K562 (cell line): ENCODE measurements around the gene MINPP1. TPM values are rescaled to one million over a fixed set of nuclear protein-coding genes. Genes with fewer than 3 reads are reported as not detected.
A peak's percentile ranks its signal among the peaks of the same experiment; 100 is the strongest.

Experiments used
- ATAC-seq: fragments of 200-7000 bp; cut with Tn5 transposase; 3 replicates; pipeline ENCODE4 v1.9.1; 2020; ENCODE audit warnings: moderate library complexity
- BruUV-seq: library from RNA; stranded (reverse); fragments of 400-500 nt; replicated peaks from 2 replicates; lab custom pipeline; 2021; lab: Mats Ljungman, UMichigan
- CTCF ChIA-PET: fragments of 300-600 bp; formaldehyde crosslinking; extraction: SDS; loops from one replicate; lab custom pipeline; 2021; ENCODE audit warnings: low intra/inter-chr PET ratio; lab: Yijun Ruan, JAX
- POLR2A ChIA-PET: fragments of 300-600, 350-650 bp; sonication (Branson Sonifier 250); formaldehyde crosslinking; extraction: SDS; loops from one replicate; lab custom pipeline; 2021; ENCODE audit warnings: antibody characterized with exemption, inconsistent platforms; lab: Yijun Ruan, JAX
- DNase-seq, 4 experiments: peaks; one replicate each; pipeline versions ENCODE4 v3.0.0 to v3.0.0-alpha.2; 2011 to 2018; ENCODE audit warnings: low spot score in 3 of 4, mixed read lengths in 3 of 4; ENCODE audit errors: extremely low read depth in 1 of 4
- FAIRE-seq: peaks from 2 replicates; lab custom pipeline; 2011; peaks lifted over from hg19 to GRCh38; lab: Jason Lieb, UNC
- H2AFZ ChIP-seq: 2 replicates; pipeline ENCODE4 v1.6.0; 2011; ENCODE audit warnings: low read depth, low read length, control low read depth, inconsistent platforms
- H3K27ac ChIP-seq: fragments of 200-600 bp; 3 replicates; pipeline ENCODE4 v1.8.0; 2011; ENCODE audit warnings: low read depth, mild to moderate bottlenecking, control low read depth, inconsistent platforms, low read length, moderate library complexity, mixed read lengths; ENCODE audit errors: extremely low read depth
- H3K27me3 ChIP-seq, 2 experiments: fragments of 300-600 bp in 1 of 2; 2 replicates in 1 of 2; 3 replicates in 1 of 2; pipeline versions ENCODE4 v1.6.0 to v1.8.0; 2011; ENCODE audit warnings: inconsistent platforms in 2 of 2, low read length in 2 of 2, mild to moderate bottlenecking in 1 of 2, mixed read lengths in 1 of 2, moderate library complexity in 1 of 2; ENCODE audit not compliant: control insufficient read depth in 2 of 2, insufficient read depth in 2 of 2
- H3K36me3 ChIP-seq: fragments of 300-600 bp; 3 replicates; pipeline ENCODE4 v1.8.0; 2011; ENCODE audit warnings: mild to moderate bottlenecking, low read length, inconsistent platforms; ENCODE audit not compliant: control insufficient read depth, insufficient read depth
- H3K4me1 ChIP-seq, 2 experiments: fragments of 200-600 bp in 1 of 2; replicated peaks in 1 of 2; 2 replicates in 1 of 2; 3 replicates in 1 of 2; pipeline versions ENCODE4 v1.5.1 to v1.8.0; 2011; ENCODE audit warnings: inconsistent platforms in 2 of 2, low read length in 2 of 2, mild to moderate bottlenecking in 1 of 2, mixed read lengths in 1 of 2, moderate library complexity in 1 of 2; ENCODE audit not compliant: control insufficient read depth in 2 of 2, insufficient read depth in 2 of 2
- H3K4me2 ChIP-seq: 2 replicates; pipeline ENCODE4 v1.6.1; 2011; ENCODE audit warnings: low read length, control low read depth, inconsistent platforms, mixed read lengths; ENCODE audit not compliant: insufficient read depth
- H3K4me3 ChIP-seq: fragments of 200-600 bp; sonication (generic), shearing (Covaris generic); 2 replicates; pipeline ENCODE4 v1.5.1; 2016; ENCODE audit warnings: control low read depth, inconsistent platforms
- H3K79me2 ChIP-seq: fragments of 200-600 bp; 3 replicates; pipeline ENCODE4 v1.8.0; 2011; ENCODE audit warnings: low read length, inconsistent platforms; ENCODE audit not compliant: control insufficient read depth, insufficient read depth
- H3K9ac ChIP-seq, 2 experiments: 2 replicates each; pipeline versions ENCODE4 v1.6.0 to v1.6.1; 2011; ENCODE audit warnings: low read depth in 2 of 2, low read length in 2 of 2, control low read depth in 1 of 2, inconsistent platforms in 1 of 2, mild to moderate bottlenecking in 1 of 2, mixed read lengths in 1 of 2; ENCODE audit not compliant: insufficient read depth in 1 of 2
- H3K9me1 ChIP-seq: one replicate; pipeline ENCODE4 v1.6.0; 2011; ENCODE audit warnings: inconsistent platforms, mild to moderate bottlenecking, low read length, moderate library complexity; ENCODE audit not compliant: control insufficient read depth, insufficient read depth
- H3K9me3 ChIP-seq: replicated peaks from 2 replicates; pipeline ENCODE4 v1.5.1; 2011; ENCODE audit warnings: low read depth, low read length, inconsistent platforms; ENCODE audit not compliant: control insufficient read depth, insufficient read depth
- H4K20me1 ChIP-seq: replicated peaks from 2 replicates; pipeline ENCODE4 v1.6.1; 2011; ENCODE audit warnings: low read length, inconsistent platforms, mixed read lengths; ENCODE audit not compliant: control insufficient read depth, insufficient read depth
- BACH1 ChIP-seq: fragments of 200-800 bp; sonication (Bioruptor generic); IDR thresholded peaks from 2 replicates; pipeline ENCODE4 v1.6.1; 2016; ENCODE audit warnings: missing genetic modification characterization, missing compliant biosample characterization
- CEBPG ChIP-seq, 3 experiments: fragments of 200-800 bp in 1 of 3; sonication (Bioruptor generic) in 1 of 3; sonication (generic) in 1 of 3; formaldehyde crosslinking in 1 of 3; IDR thresholded peaks in 2 of 3; conservative IDR thresholded peaks in 1 of 3; 2 replicates each; pipeline versions ENCODE4 v1.6.1 to v1.8.0; 2016 to 2022; ENCODE audit warnings: missing compliant biosample characterization in 2 of 3, missing genetic modification characterization in 2 of 3, mild to moderate bottlenecking in 1 of 3, missing genetic modification reagents in 1 of 3
- FOXM1 ChIP-seq, 2 experiments: fragments of 450-650 bp in 1 of 2; sonication (generic) in 1 of 2; formaldehyde crosslinking in 1 of 2; IDR thresholded peaks; 2 replicates each; pipeline versions ENCODE4 v1.6.1 to v1.9.0; 2017 to 2022; ENCODE audit warnings: low read depth in 2 of 2, mild to moderate bottlenecking in 2 of 2, missing genetic modification reagents in 1 of 2, moderate library complexity in 1 of 2
- TOE1 ChIP-seq, 2 experiments: fragments of 450-650 bp in 1 of 2; sonication (generic) in 1 of 2; formaldehyde crosslinking in 1 of 2; IDR thresholded peaks; 2 replicates each; pipeline versions ENCODE4 v1.7.1 to v1.8.0; 2016 to 2022; ENCODE audit warnings: borderline replicate concordance in 2 of 2, mild to moderate bottlenecking in 2 of 2, antibody characterized with exemption in 1 of 2, inconsistent platforms in 1 of 2, low read depth in 1 of 2, missing genetic modification reagents in 1 of 2, moderate library complexity in 1 of 2
- WGBS: fragments of 100-300 bp; shearing (Covaris generic); methylation state at CpG from one replicate; pipeline ENCODE4 v1.1.6; 2016; ENCODE audit warnings: low coverage, mixed read lengths; ENCODE audit not compliant: insufficient coverage; ENCODE audit errors: missing lambda C conversion rate; 5-methylcytosine and 5-hydroxymethylcytosine counted together
- in situ Hi-C: fragments of 300-500 bp; cut with MboI; formaldehyde crosslinking; loops from 4 replicates; pipeline ENCODE4 v1.15.0; 2018; ENCODE audit warnings: inconsistent platforms, mixed read lengths
- intact Hi-C: fragments of 100-400 bp; cut with micrococcal nuclease; formaldehyde crosslinking; loops from 2 replicates; pipeline ENCODE4 v1.14.2; 2022
- polyA plus RNA-seq, 8 experiments: library from polyadenylated mRNA; depleted of rRNA in 4 of 8; stranded (reverse) in 5 of 8; unstranded in 3 of 8; fragments of >200 nt; fragmentation: Nextera tagmentation in 2 of 8; fragmentation: Illumina TruSeq in 1 of 8; extraction: Ambion mirVana in 2 of 8; extraction: Trizol in 1 of 8; gene quantifications; 2 replicates each; pipeline versions ENCODE4 v1.2.1 to v1.2.3, GENCODE V29; 2011 to 2014; ENCODE audit warnings: inconsistent platforms in 1 of 8, missing spikeins in 1 of 8
- total RNA-seq, 7 experiments: library from RNA; depleted of rRNA in 6 of 7; stranded (reverse); fragments of >200 nt in 6 of 7; fragmentation: Illumina TruSeq in 2 of 7; extraction: Trizol in 2 of 7; gene quantifications; 2 replicates each; pipeline versions ENCODE4 v1.2.1 to v1.2.3, GENCODE V29; 2011 to 2021; ENCODE audit warnings: low replicate concordance in 1 of 7

MINPP1 gene
- total and polyA plus RNA-seq, 9 of the 15 experiments (the other 6 are each of a cell fraction or from before 2014, with no cell fraction given) = 11.5 to 44.5 (median 27.1) TPM

DNA sequence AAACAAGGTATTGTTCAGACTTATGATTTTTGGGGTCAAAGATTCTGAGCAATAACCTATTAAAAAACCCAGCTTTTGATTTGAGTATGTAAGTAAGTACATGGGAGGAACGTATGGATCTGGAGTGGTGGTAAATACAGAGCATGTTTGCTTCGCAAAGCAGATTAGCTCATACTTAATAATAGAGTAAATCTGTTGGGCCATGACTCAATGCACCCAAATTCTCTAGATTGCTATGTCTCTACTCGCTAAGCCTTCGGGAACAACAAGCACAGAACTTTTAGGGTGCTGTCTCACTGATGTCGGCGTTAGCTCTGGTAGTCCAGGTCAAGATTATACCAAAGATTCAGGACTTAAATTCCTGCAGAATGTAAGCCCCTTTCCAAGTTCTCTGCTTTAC, 807 bp upstream of the MINPP1 start:
- no TSS peak for BruUV-seq
- intact Hi-C loops = loop anchor here (10.0 kb wide), 1 partner anchor 159 kb away; no protein-coding TSS in a partner anchor
- no peaks in the 10 kb centered on the region for H3K9me1 ChIP-seq
- CTCF ChIA-PET = no interaction called here
- TF ChIP-seq TOE1 (IDR thresholded peaks at IDR 0.05; ENCODE audit: borderline replicate concordance) (no peak), TOE1 (CRISPR knock-in tag; IDR thresholded peaks at IDR 0.05; ENCODE audit: borderline replicate concordance, low read depth) (no peak), FOXM1 (IDR thresholded peaks at IDR 0.05; ENCODE audit: low read depth) (0 out of 2 replicates have a peak, but pooled peaks have one; percentile 43), FOXM1 (CRISPR knock-in tag; IDR thresholded peaks at IDR 0.05; ENCODE audit: low read depth) (no peak), CEBPG (CRISPR knock-in tag; IDR thresholded peaks at IDR 0.05) (no peak), CEBPG (tag; conservative IDR thresholded peaks at IDR 0.05 in 1 of 2, IDR thresholded peaks at IDR 0.05 in 1 of 2) (peak in 1 of 2 experiments; percentile 44; a peak in 2 of 4 replicates), BACH1 (tag) (0 out of 2 replicates have a peak, but pooled peaks have one; percentile 23)
- TF ChIP-seq, all 486 proteins: peak for 3
- H3K27ac ChIP-seq = peak overlapping the region; percentile 82
- peak overlapping the region; percentile 79 to 92; a peak in 3 of 4 replicates for H3K9ac ChIP-seq
- ATAC-seq = peak; percentile 4
- peak in 1 of 4 experiments; percentile 34 for DNase-seq
- H3K27me3 ChIP-seq = no peaks in the 10 kb centered on the region
- no peak overlapping the region for H2AFZ ChIP-seq
- FAIRE-seq = no peak
- POLR2A ChIA-PET = interaction anchor here (0.9 kb wide), 1 partner anchor 15 kb away, joined by 4 read pairs; no protein-coding TSS in a partner anchor
- H3K79me2 ChIP-seq = peaks cover 73% of the 10 kb centered on the region
- in situ Hi-C loops = loop anchor here (25.0 kb wide), 1 partner anchor 92 kb away; no protein-coding TSS in a partner anchor
- peak overlapping the region; percentile 89 for H3K4me2 ChIP-seq
- WGBS = 1% methylated on average over 6 of the region's 6 CpGs
- H3K4me3 ChIP-seq = peak overlapping the region; percentile 87
- H3K4me1 ChIP-seq = peaks cover 9 to 11% of the 10 kb centered on the region in 2 experiments; a peak in 4 of 5 replicates
- no peaks in the 10 kb centered on the region for H4K20me1 ChIP-seq
- H3K9me3 ChIP-seq = no peaks in the 10 kb centered on the region
- peaks cover 12% of the 10 kb centered on the region; the same call in 2 of the 3 replicates for H3K36me3 ChIP-seq
